ENCODE results near the gene TBC1D1. TPM values are rescaled to one million over a fixed set of nuclear protein-coding genes. Genes with fewer than 3 reads are reported as not detected.

Gene TBC1D1
- polyA plus RNA-seq, 1 donor from 2014 or later: 23.2 TPM

DNA sequence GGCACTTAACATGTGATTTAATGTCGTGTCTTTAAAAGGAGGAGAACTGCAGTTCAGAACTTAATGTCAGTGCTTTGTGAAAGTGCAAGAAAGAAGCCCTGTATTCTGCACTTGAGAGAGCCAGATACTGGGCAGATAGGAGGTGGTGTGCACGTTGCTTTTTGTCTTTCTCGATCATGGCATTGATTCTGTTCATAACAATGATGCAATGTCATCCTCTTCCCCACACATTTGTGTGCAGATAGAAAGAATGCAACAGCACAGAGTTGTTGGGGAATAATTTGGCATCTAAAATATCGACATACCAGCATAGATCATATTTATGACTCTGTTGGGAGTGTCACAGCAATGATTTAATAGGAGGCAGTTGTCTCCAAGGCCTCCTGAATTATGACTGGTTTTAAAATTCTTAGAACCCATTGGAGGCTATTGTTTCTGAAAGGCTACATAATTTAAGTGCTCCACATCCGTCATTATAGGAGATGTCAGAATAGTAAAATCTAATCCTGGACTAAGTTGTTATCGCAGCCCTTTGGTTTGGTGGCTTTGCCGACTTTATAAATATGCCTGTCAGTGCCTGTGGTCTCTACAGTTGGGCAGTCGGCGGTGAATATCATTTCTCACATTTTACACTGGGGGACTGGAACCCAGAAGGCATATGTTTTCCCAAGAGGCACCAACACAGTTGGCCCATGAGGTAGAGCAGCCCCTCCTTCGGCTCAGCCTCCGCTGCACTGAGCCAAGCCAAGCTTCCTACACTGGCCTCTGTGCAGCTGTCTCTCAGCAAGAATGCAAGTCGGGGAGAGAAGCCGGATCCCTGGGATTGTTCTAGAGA is 194.2 kb downstream of the TBC1D1 start:
- H2AFZ ChIP-seq (ENCODE audit: low read depth, low read length): no peak overlapping the region
- H3K79me2 ChIP-seq (replicated peaks; ENCODE audit: insufficient read depth, low read length): no peaks in the 10 kb centered on the region
- no peak overlapping the region for H3K4me2 ChIP-seq (ENCODE audit: low read length)
- no peak overlapping the region for H3K4me3 ChIP-seq (ENCODE audit: low read length)
- H3K36me3 ChIP-seq (ENCODE audit: insufficient read depth, low read length): no peaks in the 10 kb centered on the region
- H3K27me3 ChIP-seq (ENCODE audit: insufficient read depth, low read depth, low read length): no peaks in the 10 kb centered on the region
- TF ChIP-seq POLR2AphosphoS5 (IDR thresholded peaks at IDR 0.05) (no peak), EP300 (conservative IDR thresholded peaks at IDR 0.05; ENCODE audit: poor library complexity, severe bottlenecking) (no peak), RAD21 (conservative IDR thresholded peaks at IDR 0.05) (no peak), SMC3 (conservative IDR thresholded peaks at IDR 0.05; ENCODE audit: poor library complexity) (no peak), REST (IDR thresholded peaks at IDR 0.05; ENCODE audit: borderline replicate concordance) (no peak), MXI1 (conservative IDR thresholded peaks at IDR 0.05; ENCODE audit: poor library complexity, severe bottlenecking) (no peak), TAF1 (IDR thresholded peaks at IDR 0.05; ENCODE audit: low read depth) (no peak), EZH2 (IDR thresholded peaks at IDR 0.05; ENCODE audit: borderline replicate concordance, insufficient read depth, low read length, poor library complexity, severe bottlenecking) (no peak)
- TF ChIP-seq, protein P1, sequence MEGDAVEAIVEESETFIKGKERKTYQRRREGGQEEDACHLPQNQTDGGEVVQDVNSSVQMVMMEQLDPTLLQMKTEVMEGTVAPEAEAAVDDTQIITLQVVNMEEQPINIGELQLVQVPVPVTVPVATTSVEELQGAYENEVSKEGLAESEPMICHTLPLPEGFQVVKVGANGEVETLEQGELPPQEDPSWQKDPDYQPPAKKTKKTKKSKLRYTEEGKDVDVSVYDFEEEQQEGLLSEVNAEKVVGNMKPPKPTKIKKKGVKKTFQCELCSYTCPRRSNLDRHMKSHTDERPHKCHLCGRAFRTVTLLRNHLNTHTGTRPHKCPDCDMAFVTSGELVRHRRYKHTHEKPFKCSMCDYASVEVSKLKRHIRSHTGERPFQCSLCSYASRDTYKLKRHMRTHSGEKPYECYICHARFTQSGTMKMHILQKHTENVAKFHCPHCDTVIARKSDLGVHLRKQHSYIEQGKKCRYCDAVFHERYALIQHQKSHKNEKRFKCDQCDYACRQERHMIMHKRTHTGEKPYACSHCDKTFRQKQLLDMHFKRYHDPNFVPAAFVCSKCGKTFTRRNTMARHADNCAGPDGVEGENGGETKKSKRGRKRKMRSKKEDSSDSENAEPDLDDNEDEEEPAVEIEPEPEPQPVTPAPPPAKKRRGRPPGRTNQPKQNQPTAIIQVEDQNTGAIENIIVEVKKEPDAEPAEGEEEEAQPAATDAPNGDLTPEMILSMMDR (IDR thresholded peaks at IDR 0.05; ENCODE audit: poor library complexity, severe bottlenecking): no peak
- no peaks in the 10 kb centered on the region for H3K9me3 ChIP-seq (ENCODE audit: low read length)
- H4K20me1 ChIP-seq (ENCODE audit: insufficient read depth): no peaks in the 10 kb centered on the region
- no peaks in the 10 kb centered on the region for H3F3A ChIP-seq (ENCODE audit: insufficient read depth, low read length, poor library complexity, severe bottlenecking)
- H3K9ac ChIP-seq (ENCODE audit: low read length): no peak overlapping the region
- H3K9me2 ChIP-seq (ENCODE audit: insufficient read depth, low read length): no peaks in the 10 kb centered on the region
- no peak overlapping the region for H3K27ac ChIP-seq (ENCODE audit: low read length)

DNA sequence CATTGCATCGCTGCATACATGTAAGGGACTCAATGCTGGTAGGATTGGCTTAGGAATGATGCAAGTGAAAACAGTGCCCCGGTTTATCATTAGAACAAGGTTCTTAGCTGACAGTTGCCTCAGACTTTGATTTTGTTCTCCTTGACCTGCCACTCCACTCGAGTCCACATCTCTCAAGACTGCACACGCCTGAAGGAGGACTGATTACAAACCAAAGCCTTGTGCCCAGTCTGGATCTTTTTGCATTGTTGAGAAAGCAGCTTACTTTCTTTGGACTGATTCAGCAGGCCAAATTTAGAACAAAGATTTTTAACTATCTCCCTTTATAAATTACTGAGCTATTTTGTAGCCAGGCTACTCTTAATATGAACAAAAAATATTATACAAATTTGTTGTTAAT is 194.9 kb downstream of the TBC1D1 start:
- Histone ChIP-seq H3K79me2 (replicated peaks; ENCODE audit: insufficient read depth, low read length) (no peaks in the 10 kb centered on the region), H3K36me3 (ENCODE audit: insufficient read depth, low read length) (no peaks in the 10 kb centered on the region), H4K20me1 (ENCODE audit: insufficient read depth) (no peaks in the 10 kb centered on the region), H3K4me2 (ENCODE audit: low read length) (no peak overlapping the region), H3K4me3 (ENCODE audit: low read length) (no peak overlapping the region), H3K27me3 (ENCODE audit: insufficient read depth, low read depth, low read length) (no peaks in the 10 kb centered on the region), H3K9me3 (ENCODE audit: low read length) (no peaks in the 10 kb centered on the region), H3K9ac (ENCODE audit: low read length) (no peak overlapping the region), H3F3A (ENCODE audit: insufficient read depth, low read length, poor library complexity, severe bottlenecking) (no peaks in the 10 kb centered on the region), H2AFZ (ENCODE audit: low read depth, low read length) (no peak overlapping the region), H3K27ac (ENCODE audit: low read length) (no peak overlapping the region), H3K9me2 (ENCODE audit: insufficient read depth, low read length) (no peaks in the 10 kb centered on the region)
- TF ChIP-seq SMC3 (conservative IDR thresholded peaks at IDR 0.05; ENCODE audit: poor library complexity): no peak
- TF ChIP-seq, protein P1 (IDR thresholded peaks at IDR 0.05; ENCODE audit: poor library complexity, severe bottlenecking): no peak
- TF ChIP-seq RAD21 (conservative IDR thresholded peaks at IDR 0.05): no peak
- no peak for TF ChIP-seq EP300 (conservative IDR thresholded peaks at IDR 0.05; ENCODE audit: poor library complexity, severe bottlenecking)
- TF ChIP-seq EZH2 (IDR thresholded peaks at IDR 0.05; ENCODE audit: borderline replicate concordance, insufficient read depth, low read length, poor library complexity, severe bottlenecking): no peak
- TF ChIP-seq TAF1 (IDR thresholded peaks at IDR 0.05; ENCODE audit: low read depth): no peak
- no peak for TF ChIP-seq POLR2AphosphoS5 (IDR thresholded peaks at IDR 0.05)
- TF ChIP-seq REST (IDR thresholded peaks at IDR 0.05; ENCODE audit: borderline replicate concordance): no peak
- no peak for TF ChIP-seq MXI1 (conservative IDR thresholded peaks at IDR 0.05; ENCODE audit: poor library complexity, severe bottlenecking)

All from neural cell (in vitro differentiated cells).